Measurements from ENCODE around the gene CD109. TPM values are rescaled to one million over a fixed set of nuclear protein-coding genes. Genes with fewer than 3 reads are reported as not detected.

The CD109 gene
- total and polyA plus RNA-seq, 2 of the 4 experiments (the other 2 are of a cell fraction): 3.6 to 5.0 TPM

GRCh38 chr6:73680289-73680918 is 15.6 kb upstream of the CD109 start:
- no peak overlapping the region for H3K14ac ChIP-seq (replicated peaks; ENCODE audit: low read depth, low read length)
- no peaks in the 10 kb centered on the region for H3K27me3 ChIP-seq (ENCODE audit: control insufficient read depth, insufficient read depth, low read length)
- in situ Hi-C loops (cut with MboI; ENCODE audit: low sequenced_read_pairs) (no loop called here), intact Hi-C loops (cut with micrococcal nuclease) (no loop called here), dilution Hi-C loops (cut with HindIII; ENCODE audit: low sequenced_read_pairs, unreplicated experiment) (no loop called here)
- H3K4me2 ChIP-seq (ENCODE audit: low read depth, low read length): no peak overlapping the region
- no peak overlapping the region for H2BK5ac ChIP-seq (ENCODE audit: low read depth, low read length, poor library complexity, severe bottlenecking)
- BruUV-seq (replicated peaks): no TSS peak
- no peak overlapping the region for H3K18ac ChIP-seq (ENCODE audit: low read depth, low read length)
- DNase-seq: no peak
- H4K91ac ChIP-seq (ENCODE audit: insufficient read depth, low read depth, low read length): no peak overlapping the region
- H3K9me3 ChIP-seq (ENCODE audit: control insufficient read depth, insufficient read depth, low read length): no peaks in the 10 kb centered on the region
- no peaks in the 10 kb centered on the region for H4K20me1 ChIP-seq (ENCODE audit: insufficient read depth, low read length)
- TF ChIP-seq MAFK (IDR thresholded peaks at IDR 0.05; ENCODE audit: low read depth, low read length) (no peak), CHD1 (IDR thresholded peaks at IDR 0.05; ENCODE audit: low read depth, low read length) (no peak), MXI1 (IDR thresholded peaks at IDR 0.05; ENCODE audit: borderline replicate concordance, low read depth, low read length) (no peak), MAZ (IDR thresholded peaks at IDR 0.05; ENCODE audit: borderline replicate concordance, low read depth, low read length) (no peak), CTCF (conservative IDR thresholded peaks at IDR 0.05; ENCODE audit: low read depth, low read length) (no peak), POLR2A (IDR thresholded peaks at IDR 0.05; ENCODE audit: low read depth, low read length) (no peak), SMC3 (IDR thresholded peaks at IDR 0.05; ENCODE audit: low read depth, low read length) (no peak), FOS (IDR thresholded peaks at IDR 0.05; ENCODE audit: low read depth, low read length) (no peak), ELK1 (IDR thresholded peaks at IDR 0.05; ENCODE audit: borderline replicate concordance, low read depth, low read length) (no peak), RAD21 (IDR thresholded peaks at IDR 0.05; ENCODE audit: low read length) (no peak), RFX5 (IDR thresholded peaks at IDR 0.05; ENCODE audit: low read depth, low read length) (no peak), BHLHE40 (IDR thresholded peaks at IDR 0.05; ENCODE audit: low read depth, low read length) (no peak), USF2 (IDR thresholded peaks at IDR 0.05; ENCODE audit: low read depth, low read length) (no peak), CEBPB (IDR thresholded peaks at IDR 0.05; ENCODE audit: low read depth, low read length) (no peak), NFE2L2 (IDR thresholded peaks at IDR 0.05; ENCODE audit: low read depth, low read length) (no peak), RCOR1 (IDR thresholded peaks at IDR 0.05; ENCODE audit: insufficient replicate concordance, low read length) (no peak)
- no peak for ATAC-seq (ENCODE audit: low read depth)
- H2BK120ac ChIP-seq (ENCODE audit: low read depth, low read length): no peak overlapping the region
- ChIA-PET POLR2A (ENCODE audit: unreplicated experiment) (no interaction called here), CTCF (interaction anchor here (0.6 to 0.9 kb wide), 2 partner anchors 53 to 54 kb away, joined by 3 read pairs; no protein-coding TSS in a partner anchor)
- no peaks in the 10 kb centered on the region for H3K36me3 ChIP-seq (ENCODE audit: control insufficient read depth, insufficient read depth, low read length)
- H3K9me1 ChIP-seq (ENCODE audit: insufficient read depth, low read length): 0 out of 2 replicates have a peak, but pooled peaks cover 3% of the 10 kb centered on the region
- 67% methylated on average over 1 of the region's 5 CpGs; no CpG with 5 or more reads in 1 of the 2 experiments for WGBS, 2 experiments (ENCODE audit: extremely low coverage in 2 of 2, insufficient read length in 1 of 2)
- no peak overlapping the region for H4K8ac ChIP-seq (ENCODE audit: low read depth in 2 of 2, low read length in 2 of 2)
- H3K23ac ChIP-seq (ENCODE audit: low read depth, low read length): no peak overlapping the region
- H2BK20ac ChIP-seq (ENCODE audit: low read depth, low read length): no peak overlapping the region
- no peak overlapping the region for H3K27ac ChIP-seq (ENCODE audit: insufficient read depth, low read length)
- H4K5ac ChIP-seq (ENCODE audit: low read depth, low read length): no peak overlapping the region
- no peak overlapping the region for H3K56ac ChIP-seq (ENCODE audit: extremely low read depth, insufficient read depth, low read length)
- no peak overlapping the region for H2AK5ac ChIP-seq (ENCODE audit: low read depth, low read length)
- no peaks in the 10 kb centered on the region for H3K4me1 ChIP-seq (ENCODE audit: control insufficient read depth, insufficient read depth, low read length)
- H3K79me1 ChIP-seq (ENCODE audit: low read depth in 1 of 2, low read length in 2 of 2): no peaks in the 10 kb centered on the region
- H3K9ac ChIP-seq (ENCODE audit: low read depth, low read length): no peak overlapping the region
- H3K4ac ChIP-seq (ENCODE audit: low read depth, low read length): no peak overlapping the region
- H2BK15ac ChIP-seq (ENCODE audit: low read depth, low read length): no peak overlapping the region
- no peak overlapping the region for H2AK9ac ChIP-seq (replicated peaks; ENCODE audit: low read depth, low read length, poor library complexity)
- H2AFZ ChIP-seq (replicated peaks; ENCODE audit: low read length, poor library complexity): peak overlapping the region; percentile 63
- H3K4me3 ChIP-seq (ENCODE audit: insufficient read depth, low read depth, low read length): no peak overlapping the region

Data from IMR-90 (cell line).